ENCODE data around the gene SYT4. TPM values are rescaled to one million over a fixed set of nuclear protein-coding genes. Genes with fewer than 3 reads are reported as not detected.
"Not testable (repeated sequence)": the region's sequence is repeated elsewhere in the genome, so short reads cannot be mapped to it uniquely, and the experiment has no call there.

Gene SYT4
- total RNA-seq = not detected in 2 replicates

DNA sequence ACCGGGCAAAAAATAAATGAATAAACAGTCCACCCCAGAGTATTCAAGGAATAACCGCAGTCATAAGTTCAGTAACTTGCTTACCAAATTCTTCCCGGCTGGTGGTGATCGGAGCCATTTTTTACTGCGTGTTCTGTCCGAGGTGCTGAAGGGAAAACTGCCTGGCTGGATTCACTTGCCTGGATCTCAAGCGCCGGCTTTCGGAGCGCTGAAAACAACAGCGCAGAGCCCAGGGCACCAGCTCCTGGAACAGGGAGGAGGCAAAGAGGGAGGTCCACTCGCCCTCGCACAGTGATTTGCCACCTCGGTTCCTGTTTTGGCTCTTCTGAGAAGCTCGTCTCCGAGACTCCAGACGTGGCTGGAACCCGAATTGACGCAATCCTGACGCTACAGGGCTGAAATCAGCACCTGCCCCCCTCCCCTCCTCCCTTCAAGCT, at the start of gene SYT4:
Gene SYT4, minus strand, starts transcription at position 327 of the 437 bp plus-strand sequence. Its CDS starts 209 bp downstream, at position 118.
- intact Hi-C loops (cut with micrococcal nuclease) = loop anchor here (10.0 kb wide), 1 partner anchor 682 kb away; no protein-coding TSS in a partner anchor

GRCh38 chr18:43322132-43322531, 44.8 kb upstream of the SYT4 start:
- intact Hi-C loops (cut with micrococcal nuclease) = no loop called here

- intact Hi-C loops (cut with micrococcal nuclease) = no loop called here
These were observed 37.7 kb upstream of the SYT4 start for GRCh38 chr18:43314941-43315340.

GRCh38 chr18:43312891-43313290, 35.6 kb upstream of the SYT4 start:
- intact Hi-C loops (cut with micrococcal nuclease) = no loop called here

- intact Hi-C loops (cut with micrococcal nuclease) = no loop called here
These were observed 32.9 kb upstream of the SYT4 start for GRCh38 chr18:43310239-43310638.

DNA sequence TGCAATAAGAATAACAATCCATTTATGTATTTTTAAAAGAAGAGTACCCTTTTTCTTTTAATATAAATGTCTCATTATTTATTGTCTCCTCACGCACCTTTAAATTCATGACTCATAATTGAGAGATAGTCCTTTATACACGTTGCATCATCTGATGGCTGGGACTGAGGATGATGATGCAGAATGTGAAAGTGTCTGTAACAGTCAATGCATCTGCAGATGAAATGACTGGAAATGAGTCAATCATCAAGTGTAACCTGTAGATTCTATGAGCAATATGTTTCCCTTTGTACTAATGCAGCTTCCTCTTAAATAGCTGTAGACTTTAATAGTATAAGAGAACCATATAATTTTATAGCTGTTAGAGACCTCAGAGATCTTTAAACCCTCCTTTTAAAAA, 26.1 kb upstream of the SYT4 start:
- intact Hi-C loops (cut with micrococcal nuclease) = no loop called here

GRCh38 chr18:43286187-43286586, 8.9 kb upstream of the SYT4 start:
- intact Hi-C loops (cut with micrococcal nuclease) = not testable (repeated sequence)

- intact Hi-C loops (cut with micrococcal nuclease) = no loop called here
These were observed 6.0 kb upstream of the SYT4 start for GRCh38 chr18:43283299-43283698.

DNA sequence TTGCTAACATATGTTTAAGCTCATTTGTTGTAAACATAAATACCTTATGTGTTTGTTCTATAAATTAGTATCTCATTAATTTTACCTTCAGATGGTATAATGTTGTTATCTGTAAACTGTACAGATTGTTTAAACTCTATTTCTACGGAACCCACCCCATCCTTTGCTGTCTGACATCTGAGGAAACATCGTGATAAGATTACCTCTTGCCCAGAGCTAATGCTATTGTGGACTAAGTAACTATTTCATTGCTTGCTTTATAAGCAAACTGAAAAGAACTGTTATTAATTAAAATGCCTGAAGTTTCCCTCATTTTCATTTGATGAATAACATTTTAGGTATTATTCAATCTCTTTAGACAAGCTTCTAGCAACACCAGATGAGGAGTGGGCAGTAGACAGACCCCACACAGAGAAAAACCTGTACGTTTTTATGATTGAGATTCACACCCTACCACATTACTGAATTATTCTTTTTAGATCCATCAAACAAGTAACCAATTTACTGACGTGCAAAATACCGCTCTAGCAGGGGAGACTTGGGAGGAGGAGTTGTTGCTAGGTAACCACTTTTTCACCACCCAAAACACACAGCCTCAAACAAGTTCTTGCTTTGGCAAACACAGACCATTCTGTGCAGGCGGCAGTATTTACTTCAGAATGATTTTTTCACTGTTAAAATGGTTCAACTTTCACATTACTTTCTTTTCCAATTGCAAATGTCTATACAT, 1.9 kb upstream of the SYT4 start:
- intact Hi-C loops (cut with micrococcal nuclease) = loop anchor here (10.0 kb wide), 1 partner anchor 684 kb away; no protein-coding TSS in a partner anchor

DNA sequence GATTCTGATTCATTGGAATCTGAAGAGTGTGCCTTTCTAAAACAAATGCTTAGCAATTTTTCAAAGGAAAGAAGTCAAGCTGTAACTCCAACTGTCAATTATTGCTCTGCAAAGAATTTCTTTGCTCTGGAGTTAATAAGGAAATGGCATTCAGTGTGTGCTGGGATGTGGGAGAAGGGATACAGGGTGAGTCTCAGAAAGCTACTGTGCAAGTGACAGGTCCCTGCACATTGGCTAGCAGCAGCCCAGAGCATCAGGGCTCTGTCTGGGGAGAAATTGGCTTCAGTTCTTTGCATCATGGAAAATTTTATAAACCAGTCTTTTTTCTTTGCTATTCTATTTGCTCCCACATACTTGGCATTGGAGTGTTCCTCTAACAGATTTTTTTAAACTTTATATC, 1.1 kb upstream of the SYT4 start:
- intact Hi-C loops (cut with micrococcal nuclease) = loop anchor here (10.0 kb wide), 1 partner anchor 684 kb away; no protein-coding TSS in a partner anchor

DNA sequence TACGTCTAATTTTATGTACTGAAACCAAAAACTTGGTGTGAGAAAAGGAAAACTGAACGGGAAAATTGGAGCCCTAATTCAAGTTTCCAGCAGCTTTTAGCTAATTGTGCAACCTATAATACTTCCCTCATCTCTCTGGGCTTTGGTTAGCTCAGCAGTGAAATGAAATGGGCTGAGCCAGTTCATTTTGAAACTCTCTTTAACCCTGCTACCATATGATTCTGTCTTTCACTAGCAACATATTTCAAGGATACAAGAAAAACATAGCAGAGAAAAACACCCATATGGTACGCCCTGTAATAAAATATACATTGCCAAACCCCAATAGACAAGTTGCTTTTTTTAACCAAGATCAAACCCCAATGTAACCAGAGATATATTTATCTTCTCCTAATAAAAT, 799 bp downstream of the SYT4 start:
- intact Hi-C loops (cut with micrococcal nuclease) = loop anchor here (10.0 kb wide), 1 partner anchor 682 kb away; no protein-coding TSS in a partner anchor

DNA sequence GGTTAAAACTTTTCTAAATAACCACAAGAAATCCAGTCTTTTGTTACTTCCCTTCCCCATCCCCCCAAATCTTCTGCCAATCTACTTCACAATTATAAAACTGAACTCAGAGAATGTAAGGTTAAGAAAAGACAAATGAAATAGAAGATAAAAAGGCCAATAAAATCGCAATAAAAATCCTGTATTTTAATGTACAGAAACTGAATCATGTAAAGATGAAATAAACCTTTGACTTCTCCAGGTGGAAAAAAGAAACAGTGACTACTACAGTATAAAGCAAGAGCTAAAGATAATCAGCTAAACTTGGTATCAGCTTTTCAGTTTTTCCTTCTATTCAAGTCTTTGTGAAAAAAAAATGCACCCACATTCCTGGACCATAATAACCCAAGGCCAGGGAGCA, 1.7 kb downstream of the SYT4 start:
- intact Hi-C loops (cut with micrococcal nuclease) = loop anchor here (10.0 kb wide), 1 partner anchor 681 kb away; no protein-coding TSS in a partner anchor

GRCh38 chr18:43274526-43274925, 2.8 kb downstream of the SYT4 start:
- intact Hi-C loops (cut with micrococcal nuclease) = loop anchor here (5.0 to 10.0 kb wide), 2 partner anchors 680 to 1222 kb away; no protein-coding TSS in a partner anchor

DNA sequence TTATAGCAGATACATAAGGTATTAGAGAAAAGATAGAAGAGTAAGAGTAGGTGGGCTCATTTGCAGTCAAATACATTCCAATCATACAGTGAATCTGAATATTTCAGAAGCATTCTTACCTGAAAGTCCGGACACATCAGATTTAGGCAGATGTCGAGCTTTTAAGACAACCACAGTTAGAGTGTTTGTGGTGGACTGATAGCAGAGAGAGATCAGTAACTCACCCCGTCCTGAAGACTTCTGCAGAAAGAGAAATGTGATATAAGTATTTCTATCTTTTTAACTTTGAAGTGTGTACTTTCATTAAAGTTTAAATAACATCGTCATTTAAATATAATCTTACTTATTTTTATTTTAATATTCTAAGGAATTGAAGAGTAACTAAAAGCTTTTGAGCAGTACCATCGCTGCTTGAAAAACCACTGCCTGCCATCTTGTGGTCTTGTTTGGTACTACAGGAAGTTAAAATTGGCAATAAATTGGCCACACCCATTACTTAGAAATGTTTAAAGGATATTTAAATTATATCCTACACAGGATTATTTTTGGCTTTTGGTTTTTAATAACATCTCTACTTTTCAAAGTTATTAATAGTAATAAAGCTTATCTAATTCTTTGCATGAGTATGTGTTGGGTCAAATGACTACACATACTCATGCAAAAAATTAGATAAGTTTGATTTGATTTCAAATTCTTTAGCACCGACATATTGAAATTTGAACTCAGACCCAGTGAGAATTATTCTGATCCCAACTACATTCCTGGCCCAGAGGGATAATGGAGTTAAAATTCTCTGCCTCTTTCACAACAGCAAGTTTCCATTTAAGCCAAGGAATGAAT, 5.5 kb downstream of the SYT4 start:
- intact Hi-C loops (cut with micrococcal nuclease) = loop anchor here (1.0 to 10.0 kb wide), 3 partner anchors 677 to 1220 kb away; no protein-coding TSS in a partner anchor

GRCh38 chr18:43267818-43268217, 9.5 kb downstream of the SYT4 start:
- intact Hi-C loops (cut with micrococcal nuclease) = no loop called here

DNA sequence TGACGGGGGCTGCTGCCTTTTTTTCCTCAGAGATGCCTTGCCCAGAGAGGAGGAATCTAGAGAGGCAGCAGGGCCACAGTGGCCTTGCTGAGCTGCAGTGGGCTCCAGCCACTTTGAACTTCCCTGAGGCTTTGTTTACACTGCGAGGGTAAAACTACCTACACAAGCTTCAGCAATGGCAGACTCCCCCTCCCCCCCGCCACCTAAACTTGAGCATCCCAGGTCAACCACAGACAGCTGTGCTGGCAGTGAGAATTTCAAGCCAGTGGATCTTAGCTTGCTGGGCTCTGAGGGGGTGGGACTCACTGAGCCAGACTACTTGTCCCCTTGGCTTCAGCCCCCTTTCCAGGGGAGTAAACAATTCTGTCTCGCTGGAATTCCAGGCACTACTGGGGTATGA, 11.8 kb downstream of the SYT4 start:
- intact Hi-C loops (cut with micrococcal nuclease) = no loop called here

DNA sequence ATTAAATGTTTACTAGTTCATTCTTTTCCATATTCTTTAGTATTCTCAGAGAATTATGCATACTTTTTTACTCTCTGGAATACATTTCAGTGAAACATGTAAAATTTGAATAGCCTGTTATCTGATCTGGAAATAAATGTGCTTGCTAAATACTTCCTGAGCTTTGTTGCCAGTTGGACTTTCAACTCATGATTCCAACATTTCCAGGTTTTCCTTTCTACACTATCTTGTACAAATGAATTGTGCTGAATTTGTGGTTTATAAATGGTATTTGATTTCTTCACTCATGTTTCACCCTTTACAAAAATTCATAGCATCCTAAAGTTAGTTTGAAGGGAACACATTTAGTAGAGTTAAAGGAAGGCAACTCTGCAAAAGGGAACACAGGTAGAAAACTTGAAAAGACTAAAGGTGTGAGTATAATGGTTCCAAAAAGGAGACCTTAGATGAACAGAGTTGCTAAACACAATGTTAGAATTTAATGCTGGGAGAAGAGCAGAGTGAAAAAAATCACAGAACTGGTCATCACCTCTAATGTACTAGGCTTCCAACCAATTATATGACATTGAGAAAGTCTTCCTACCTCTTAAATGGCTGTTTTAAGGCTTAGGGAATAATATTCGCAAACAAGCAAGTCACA, 28.6 kb downstream of the SYT4 start:
- intact Hi-C loops (cut with micrococcal nuclease) = no loop called here

GRCh38 chr18:43247944-43248343, 29.3 kb downstream of the SYT4 start:
- intact Hi-C loops (cut with micrococcal nuclease) = no loop called here

GRCh38 chr18:43238429-43238828, 38.9 kb downstream of the SYT4 start:
- intact Hi-C loops (cut with micrococcal nuclease) = no loop called here

GRCh38 chr18:43236921-43237320, 40.4 kb downstream of the SYT4 start:
- intact Hi-C loops (cut with micrococcal nuclease) = no loop called here

GRCh38 chr18:43234889-43235288, 42.4 kb downstream of the SYT4 start:
- intact Hi-C loops (cut with micrococcal nuclease) = no loop called here

Data from T-helper 2 cell treated with Interferon-gamma antibody and Interleukin-4, amounts not matched to agents 100 ng/mL and 5 ng/mL, for 36 hours (primary cell).